Jurkat, Clone E6-1 (cell line): ENCODE measurements around the gene MPC2. TPM values are rescaled to one million over a fixed set of nuclear protein-coding genes. Genes with fewer than 3 reads are reported as not detected.

Source experiments
- DNase-seq: peaks from one replicate; pipeline ENCODE4 v3.0.0-alpha.2; 2011; ENCODE audit warnings: low read depth, low spot score
- H3K4me3 ChIP-seq: 2 replicates; pipeline ENCODE4 v1.5.1; 2011; ENCODE audit warnings: mild to moderate bottlenecking, low read length, control low read depth, moderate library complexity
- polyA plus RNA-seq: library from polyadenylated mRNA; unstranded; fragments of >200 nt; gene quantifications from one replicate; pipeline ENCODE4 v1.2.1, GENCODE V29; 2012; ENCODE audit warnings: missing spikeins; ENCODE audit not compliant: insufficient read length, insufficient read depth

The MPC2 gene
- 101 TPM for polyA plus RNA-seq

- peak within 1 kb of the TSS; percentile 82 for H3K4me3 ChIP-seq
- peak; percentile 24 for DNase-seq
Measured at GRCh38 chr1:167936930-167937708, at the start of gene MPC2. TSS of gene MPC2 (minus strand) at chr1:167937072. CDS start at chr1:167935841, 1,231 bp downstream.

DNA sequence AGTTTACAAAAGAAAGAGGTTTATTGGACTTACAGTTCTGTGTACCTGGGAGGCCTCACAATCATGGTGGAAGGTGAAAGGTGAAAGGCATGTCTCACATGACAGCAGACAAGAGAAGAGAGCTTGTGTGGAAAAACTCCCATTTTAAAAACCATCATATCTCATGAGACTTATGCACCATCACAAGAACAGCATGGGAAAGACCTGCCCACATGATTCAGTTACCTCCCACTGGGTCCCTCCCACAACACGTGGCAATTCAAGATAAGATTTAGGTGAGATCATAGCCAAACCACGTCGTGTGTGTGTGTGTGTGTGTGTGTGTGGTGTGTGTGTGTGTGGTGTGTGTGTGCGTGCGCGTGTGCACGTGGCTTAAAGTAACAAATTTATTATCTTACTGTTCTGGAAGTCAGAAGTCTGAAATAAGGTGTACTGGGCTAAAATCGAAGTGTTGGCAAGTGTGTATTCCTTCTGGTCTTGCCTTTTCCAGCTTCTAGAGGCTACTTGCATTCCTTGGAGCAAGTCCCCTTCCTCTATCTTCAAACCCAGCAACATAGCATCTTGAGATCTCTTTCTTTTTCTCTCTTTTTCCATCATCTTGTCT, 48.1 kb upstream of the MPC2 start:
- DNase-seq, result peak; percentile 50
- H3K4me3 ChIP-seq, result no peak overlapping the region

DNA sequence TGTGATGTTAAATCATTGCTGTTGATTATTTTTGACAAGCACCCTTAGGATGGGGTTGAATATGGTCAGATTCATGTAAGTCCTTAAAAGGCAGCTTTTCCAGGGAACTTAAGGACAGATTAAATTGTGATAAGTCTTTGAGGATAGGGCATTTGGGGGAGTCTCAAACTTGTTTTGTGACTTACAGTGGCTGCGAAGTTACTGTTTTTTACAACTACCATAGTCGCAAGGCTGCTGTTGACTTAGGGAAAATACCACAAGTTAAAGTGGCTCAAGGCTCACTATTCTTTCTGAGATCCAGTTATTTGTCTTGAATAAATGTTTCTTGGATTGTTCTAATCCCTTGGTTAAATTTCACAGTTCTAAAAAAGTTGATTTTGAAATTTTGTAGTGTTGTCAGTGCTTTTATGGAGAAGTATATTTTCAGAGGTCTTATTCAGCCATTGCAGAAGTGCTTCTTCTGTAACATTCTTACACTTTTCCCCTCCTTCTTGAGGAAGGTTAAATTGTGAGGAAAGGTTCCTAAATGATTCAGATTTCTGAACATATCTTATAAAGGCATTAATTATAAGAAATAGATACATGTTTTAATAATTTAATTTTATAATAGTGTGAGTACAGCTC, 47.0 kb upstream of the MPC2 start:
- DNase-seq, result no peak
- H3K4me3 ChIP-seq, result no peak overlapping the region

- no peak for DNase-seq
- H3K4me3 ChIP-seq, result no peak overlapping the region
Measured at GRCh38 chr1:167981933-167982332, 45.1 kb upstream of the MPC2 start.

DNA sequence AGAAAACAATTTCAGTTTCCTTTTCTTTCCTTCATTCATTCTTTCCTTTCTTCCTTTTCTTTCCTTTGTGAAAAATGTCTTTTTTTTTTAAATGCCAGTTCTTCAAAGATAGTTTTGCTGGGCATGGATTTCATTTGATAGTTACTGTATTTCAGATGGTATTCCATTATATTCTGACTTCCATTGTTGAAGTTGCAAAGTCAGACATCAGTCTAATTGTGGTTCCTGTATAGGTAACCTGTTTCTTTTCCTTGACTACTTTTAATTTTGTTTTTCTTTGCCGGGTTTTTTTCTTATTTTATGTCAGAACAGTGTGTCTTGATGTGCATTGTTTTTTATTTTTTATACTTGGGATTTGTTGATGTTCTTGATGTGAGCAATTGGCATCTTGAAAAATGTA, 40.4 kb upstream of the MPC2 start:
- DNase-seq, result no peak
- no peak overlapping the region for H3K4me3 ChIP-seq

DNA sequence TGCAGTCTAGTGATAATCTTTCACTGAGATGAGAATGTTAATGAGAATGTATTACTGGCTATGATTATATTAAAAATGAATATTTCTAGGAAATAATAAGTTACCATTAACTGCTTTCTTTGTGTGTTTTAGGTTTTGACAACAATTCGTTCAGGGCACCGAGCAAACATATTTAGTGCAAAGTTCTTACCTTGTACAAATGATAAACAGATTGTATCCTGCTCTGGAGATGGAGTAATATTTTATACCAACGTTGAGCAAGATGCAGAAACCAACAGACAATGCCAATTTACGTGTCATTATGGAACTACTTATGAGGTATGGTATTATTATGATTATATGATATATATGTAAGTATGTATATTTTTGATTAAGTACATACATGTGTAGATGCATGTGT, 37.8 kb upstream of the MPC2 start:
- no peak overlapping the region for H3K4me3 ChIP-seq
- DNase-seq, result no peak

GRCh38 chr1:167973832-167974231, 37.0 kb upstream of the MPC2 start:
- H3K4me3 ChIP-seq, result no peak overlapping the region
- no peak for DNase-seq

GRCh38 chr1:167968569-167968968, 31.7 kb upstream of the MPC2 start:
- no peak overlapping the region for H3K4me3 ChIP-seq
- no peak for DNase-seq

- H3K4me3 ChIP-seq, result no peak overlapping the region
- no peak for DNase-seq
Measured at GRCh38 chr1:167966050-167966449, 29.2 kb upstream of the MPC2 start.

- DNase-seq, result no peak
- H3K4me3 ChIP-seq, result no peak overlapping the region
Measured at GRCh38 chr1:167964646-167965045, 27.8 kb upstream of the MPC2 start.

DNA sequence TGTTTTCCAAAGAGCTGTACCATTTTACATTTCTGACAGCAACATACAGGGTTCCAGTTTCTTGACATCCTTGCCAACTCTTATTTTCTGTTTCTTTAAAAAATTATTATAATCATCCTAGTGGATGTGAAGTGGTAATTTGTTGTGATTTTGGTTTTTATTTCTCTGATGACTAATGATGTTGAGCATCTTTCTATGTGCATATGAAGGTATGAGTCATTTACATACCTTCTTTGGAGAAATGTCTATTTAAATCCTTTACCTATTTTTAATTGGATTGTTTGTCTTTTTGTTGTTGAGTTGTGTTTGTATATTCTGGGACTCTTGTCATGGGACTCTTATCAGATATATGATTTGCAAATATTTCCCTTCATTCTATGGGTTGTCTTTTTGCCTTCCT, 20.8 kb upstream of the MPC2 start:
- no peak overlapping the region for H3K4me3 ChIP-seq
- DNase-seq, result no peak

DNA sequence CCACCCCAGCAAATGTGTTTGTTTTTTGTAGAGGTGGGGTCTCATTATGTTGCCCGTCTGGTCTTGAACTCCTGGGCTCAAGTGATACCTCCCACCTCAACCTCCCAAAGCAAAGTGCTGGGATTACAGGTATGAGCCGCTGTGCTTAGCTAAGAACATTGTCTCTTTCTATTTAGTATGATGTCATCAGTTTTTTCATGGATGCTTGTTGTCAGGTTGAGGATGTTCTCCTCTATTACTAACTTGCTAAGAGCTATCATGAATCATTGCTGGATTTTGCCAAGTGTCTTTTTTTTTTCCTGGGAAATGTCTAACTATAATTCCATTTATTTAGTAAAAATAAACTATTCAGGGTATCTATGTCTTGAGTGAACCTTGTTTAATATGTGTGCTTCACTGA, 19.0 kb upstream of the MPC2 start:
- DNase-seq, result no peak
- no peak overlapping the region for H3K4me3 ChIP-seq

GRCh38 chr1:167950569-167950968, 13.7 kb upstream of the MPC2 start:
- H3K4me3 ChIP-seq, result no peak overlapping the region

DNA sequence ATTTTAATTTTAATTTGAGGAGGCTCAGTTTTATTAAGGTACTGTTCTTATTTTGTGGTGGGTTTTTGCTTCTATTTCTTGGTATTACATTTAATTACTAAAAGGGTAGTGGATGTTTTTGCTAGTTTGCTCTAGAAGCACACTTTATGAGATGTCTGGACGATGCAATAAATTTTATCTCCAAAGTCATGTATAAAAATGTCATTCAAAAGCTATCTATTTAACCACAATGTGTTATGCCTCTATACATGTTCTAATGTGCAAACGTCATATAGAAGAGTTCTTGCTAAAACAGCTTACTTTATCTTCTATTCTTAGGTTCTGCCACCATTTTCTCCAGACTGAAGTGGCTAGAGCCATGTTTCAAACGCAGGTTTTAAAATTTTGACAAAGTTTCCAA, 12.9 kb upstream of the MPC2 start:
- H3K4me3 ChIP-seq, result no peak overlapping the region
- DNase-seq, result no peak

More at GRCh38 chr1:167950569-167950968, 13.7 kb upstream of the MPC2 start:
- DNase-seq, result no peak

DNA sequence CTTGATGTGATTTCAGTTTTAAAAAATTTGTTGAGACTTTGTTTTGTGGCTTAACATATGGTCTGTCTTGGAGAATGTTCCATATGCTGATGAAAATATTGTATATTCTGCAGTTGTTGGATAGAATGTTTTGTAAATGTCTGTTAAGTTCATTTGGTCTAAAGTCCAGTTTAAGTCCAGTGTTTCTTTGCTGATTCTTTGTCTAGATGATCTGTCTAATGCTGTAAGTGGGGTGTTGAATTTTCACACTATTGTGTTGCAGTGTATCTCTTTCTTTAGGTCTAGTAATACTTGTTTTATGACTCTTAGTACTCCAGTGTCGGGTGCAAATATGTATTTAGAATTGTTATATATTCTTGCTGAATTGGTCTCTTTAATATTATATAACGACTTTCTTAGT, 10.9 kb upstream of the MPC2 start:
- no peak overlapping the region for H3K4me3 ChIP-seq
- DNase-seq, result no peak

- no peak for DNase-seq
- no peak overlapping the region for H3K4me3 ChIP-seq
Measured at GRCh38 chr1:167943541-167943940, 6.7 kb upstream of the MPC2 start.

- DNase-seq, result no peak
- no peak overlapping the region for H3K4me3 ChIP-seq
Measured at GRCh38 chr1:167940264-167940663, 3.4 kb upstream of the MPC2 start.

GRCh38 chr1:167938080-167938636, 1.3 kb upstream of the MPC2 start:
- peak overlapping the region; percentile 82 for H3K4me3 ChIP-seq
- no peak for DNase-seq

DNA sequence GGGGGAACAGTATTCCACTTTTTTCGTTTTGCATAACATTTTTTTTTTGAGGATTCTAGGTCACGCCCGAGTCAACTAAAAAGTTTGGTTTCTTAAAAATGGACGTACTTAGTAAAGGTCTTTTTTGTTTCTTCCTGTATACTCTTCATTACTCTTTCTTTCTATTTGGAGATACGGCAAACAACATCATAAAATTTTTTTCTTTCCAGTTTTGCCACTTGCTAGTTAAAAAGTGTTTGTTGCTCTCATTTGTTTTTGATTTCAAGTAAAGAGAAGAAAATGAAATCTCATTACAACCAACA, 788 bp upstream of the MPC2 start:
- DNase-seq, result no peak
- H3K4me3 ChIP-seq, result peak overlapping the region; percentile 82
